KMS-11 (cell line): ENCODE data around the gene STK24.
A peak's percentile ranks its signal among the peaks of the same experiment; 100 is the strongest.

ENCODE experiments used
- H2AFZ ChIP-seq: fragments of 200-600 bp; sonication (generic); 2 replicates; pipeline ENCODE4 v1.6.1; 2016; ENCODE audit warnings: antibody characterized with exemption, mixed run types, low read depth
- H3K27ac ChIP-seq: fragments of 200-600 bp; sonication (generic); 2 replicates; pipeline ENCODE4 v1.6.1; 2016; ENCODE audit warnings: mild to moderate bottlenecking, mixed run types
- H3K27me3 ChIP-seq: fragments of 200-600 bp; sonication (generic); 2 replicates; pipeline ENCODE4 v1.6.1; 2017; ENCODE audit warnings: mild to moderate bottlenecking, low read depth, mixed run types, moderate library complexity; ENCODE audit not compliant: insufficient read depth
- H3K36me3 ChIP-seq: fragments of 200-600 bp; sonication (generic); 2 replicates; pipeline ENCODE4 v1.6.1; 2017; ENCODE audit warnings: mild to moderate bottlenecking, mixed run types; ENCODE audit not compliant: insufficient read depth
- H3K4me1 ChIP-seq: fragments of 200-600 bp; sonication (generic); 2 replicates; pipeline ENCODE4 v1.6.1; 2016; ENCODE audit warnings: mild to moderate bottlenecking, low read depth, mixed run types; ENCODE audit not compliant: poor library complexity, severe bottlenecking
- H3K4me2 ChIP-seq: fragments of 200-600 bp; sonication (generic); 2 replicates; pipeline ENCODE4 v1.7.0; 2016; ENCODE audit warnings: mild to moderate bottlenecking, mixed run types
- H3K4me3 ChIP-seq: fragments of 200-600 bp; sonication (generic); IDR thresholded peaks from 2 replicates; pipeline ENCODE4 v1.6.1; 2017; ENCODE audit warnings: low read depth, low read length, mixed read lengths; ENCODE audit not compliant: insufficient read depth
- H3K79me2 ChIP-seq: fragments of 200-600 bp; sonication (generic); 2 replicates; pipeline ENCODE4 v1.6.1; 2016; ENCODE audit warnings: low read depth, mixed run types; ENCODE audit not compliant: insufficient read depth
- H3K9ac ChIP-seq: fragments of 200-600 bp; sonication (generic); 2 replicates; pipeline ENCODE4 v1.6.1; 2016; ENCODE audit warnings: mild to moderate bottlenecking, mixed run types
- H4K20me1 ChIP-seq: fragments of 200-600 bp; sonication (generic); 2 replicates; pipeline ENCODE4 v1.6.1; 2016; ENCODE audit warnings: mild to moderate bottlenecking, mixed run types; ENCODE audit not compliant: insufficient read depth
- CTCF ChIP-seq: fragments of 200-600 bp; sonication (generic); conservative IDR thresholded peaks from 2 replicates; pipeline ENCODE4 v1.6.1; 2017; ENCODE audit warnings: low read depth, mild to moderate bottlenecking, antibody characterized with exemption, low read length, moderate library complexity, mixed read lengths

STK24 gene

GRCh38 chr13:98541701-98542203 lies 35.2 kb downstream of the STK24 start:
- H3K27me3 ChIP-seq = no peaks in the 10 kb centered on the region
- H3K4me1 ChIP-seq = peaks cover 43% of the 10 kb centered on the region
- peaks cover 4% of the 10 kb centered on the region; the same call in 1 of the 2 replicates for H4K20me1 ChIP-seq
- no peak overlapping the region for H3K27ac ChIP-seq
- H3K4me3 ChIP-seq = no peak overlapping the region
- no peak overlapping the region for H3K9ac ChIP-seq
- H3K4me2 ChIP-seq = peak overlapping the region; percentile 17; the same call in 1 of the 2 replicates
- H3K36me3 ChIP-seq = no peaks in the 10 kb centered on the region
- TF ChIP-seq CTCF = no peak
- peaks cover 78% of the 10 kb centered on the region for H3K79me2 ChIP-seq
- H2AFZ ChIP-seq = no peak overlapping the region

- Histone ChIP-seq H4K20me1 (peaks cover 4% of the 10 kb centered on the region; the same call in 1 of the 2 replicates), H3K4me1 (peaks cover 43% of the 10 kb centered on the region), H3K4me2 (peak overlapping the region; percentile 17; the same call in 1 of the 2 replicates)
Measured at GRCh38 chr13:98541191-98541590, 35.7 kb downstream of the STK24 start.

GRCh38 chr13:98540476-98540875 lies 36.4 kb downstream of the STK24 start:
- no peak for TF ChIP-seq CTCF
- H3K4me2 ChIP-seq = peak overlapping the region; percentile 2; the same call in 1 of the 2 replicates
- H3K36me3 ChIP-seq = no peaks in the 10 kb centered on the region
- H3K27ac ChIP-seq = no peak overlapping the region; the same call in 1 of the 2 replicates
- H3K4me1 ChIP-seq = peaks cover 43% of the 10 kb centered on the region
- no peaks in the 10 kb centered on the region for H3K27me3 ChIP-seq
- no peak overlapping the region for H3K9ac ChIP-seq
- peaks cover 75% of the 10 kb centered on the region for H3K79me2 ChIP-seq
- H3K4me3 ChIP-seq = no peak overlapping the region
- no peak overlapping the region for H2AFZ ChIP-seq
- peaks cover 4% of the 10 kb centered on the region; the same call in 1 of the 2 replicates for H4K20me1 ChIP-seq

More at GRCh38 chr13:98541191-98541590, 35.7 kb downstream of the STK24 start:
- Histone ChIP-seq H3K27me3 (no peaks in the 10 kb centered on the region), H3K9ac (no peak overlapping the region), H3K36me3 (no peaks in the 10 kb centered on the region), H3K4me3 (no peak overlapping the region), H3K79me2 (peaks cover 73% of the 10 kb centered on the region), H3K27ac (no peak overlapping the region; the same call in 1 of the 2 replicates), H2AFZ (no peak overlapping the region)
- TF ChIP-seq CTCF = no peak

- Histone ChIP-seq H4K20me1 (peaks cover 2% of the 10 kb centered on the region; the same call in 1 of the 2 replicates), H3K4me2 (peak overlapping the region; percentile 2; the same call in 1 of the 2 replicates), H3K4me3 (no peak overlapping the region), H3K27ac (no peak overlapping the region), H3K4me1 (peaks cover 43% of the 10 kb centered on the region), H3K27me3 (no peaks in the 10 kb centered on the region), H3K79me2 (peaks cover 69% of the 10 kb centered on the region), H3K36me3 (no peaks in the 10 kb centered on the region), H2AFZ (no peak overlapping the region), H3K9ac (no peak overlapping the region)
- no peak for TF ChIP-seq CTCF
Measured at GRCh38 chr13:98539666-98540065, 37.2 kb downstream of the STK24 start.
